OCI-LY7 (cell line): ENCODE measurements around the gene EPHB1. TPM values are rescaled to one million over a fixed set of nuclear protein-coding genes. Genes with fewer than 3 reads are reported as not detected.
A peak's percentile ranks its signal among the peaks of the same experiment; 100 is the strongest.

Source experiments
- BruUV-seq: library from RNA; stranded (reverse); fragments of 400-500 nt; replicated peaks from 2 replicates; lab custom pipeline; 2021; lab: Mats Ljungman, UMichigan
- CTCF ChIA-PET: fragments of 300-600 bp; sonication (Branson Sonifier 250); formaldehyde crosslinking; loops from one replicate; lab custom pipeline; 2022; ENCODE audit warnings: antibody characterized with exemption; ENCODE audit not compliant: unreplicated experiment; lab: Charles Lee
- POLR2A ChIA-PET: fragments of 300-600 bp; sonication (Branson Sonifier 250); formaldehyde crosslinking; loops from one replicate; lab custom pipeline; 2022; ENCODE audit warnings: antibody characterized with exemption; lab: Charles Lee
- DNase-seq: peaks from one replicate; pipeline ENCODE4 v3.0.0-alpha.2; 2015; ENCODE audit warnings: low spot score
- H2AFZ ChIP-seq: fragments of 200-600 bp; sonication (generic), shearing (Covaris generic); 2 replicates; pipeline ENCODE4 v1.6.1; 2014; ENCODE audit warnings: mild to moderate bottlenecking, antibody characterized with exemption, low read length, moderate library complexity
- H3K27ac ChIP-seq: fragments of 200-600 bp; sonication (generic); 2 replicates; pipeline ENCODE4 v1.5.1; 2014; ENCODE audit warnings: mixed run types, low read depth, mild to moderate bottlenecking, moderate library complexity, low read length, inconsistent platforms; ENCODE audit not compliant: poor library complexity, severe bottlenecking
- H3K36me3 ChIP-seq: fragments of 200-600 bp; sonication (generic); 2 replicates; pipeline ENCODE4 v1.6.1; 2014; ENCODE audit warnings: mild to moderate bottlenecking, antibody characterized with exemption, low read length, moderate library complexity, mixed read lengths; ENCODE audit not compliant: insufficient read depth
- H3K4me1 ChIP-seq: fragments of 200-600 bp; sonication (generic); 2 replicates; pipeline ENCODE4 v1.5.1; 2014; ENCODE audit warnings: mild to moderate bottlenecking, low read length; ENCODE audit not compliant: insufficient read depth, poor library complexity, severe bottlenecking
- H3K4me2 ChIP-seq: fragments of 200-600 bp; sonication (generic); 2 replicates; pipeline ENCODE4 v1.6.1; 2014; ENCODE audit warnings: mild to moderate bottlenecking, low read length
- H3K4me3 ChIP-seq: fragments of 200-600 bp; sonication (generic); 2 replicates; pipeline ENCODE4 v1.5.1; 2014; ENCODE audit warnings: mild to moderate bottlenecking, low read depth, low read length; ENCODE audit not compliant: poor library complexity, severe bottlenecking
- H3K79me2 ChIP-seq: fragments of 200-600 bp; sonication (generic); 2 replicates; pipeline ENCODE4 v1.6.1; 2016; ENCODE audit warnings: low read depth, mild to moderate bottlenecking, low read length, moderate library complexity, mixed read lengths; ENCODE audit not compliant: insufficient read depth
- H3K9me2 ChIP-seq: fragments of 200-600 bp; sonication (generic); 2 replicates; pipeline ENCODE4 v1.6.1; 2016; ENCODE audit warnings: mild to moderate bottlenecking, low read length, mixed read lengths; ENCODE audit not compliant: insufficient read depth
- H3K9me3 ChIP-seq: fragments of 200-600 bp; sonication (generic); 2 replicates; pipeline ENCODE4 v1.6.1; 2014; ENCODE audit warnings: mild to moderate bottlenecking, mixed run types, low read length, mixed read lengths
- H4K20me1 ChIP-seq: fragments of 200-600 bp; sonication (generic); 2 replicates; pipeline ENCODE4 v1.6.1; 2014; ENCODE audit warnings: mild to moderate bottlenecking, antibody characterized with exemption, low read length, moderate library complexity, mixed read lengths; ENCODE audit not compliant: insufficient read depth
- EZH2phosphoT487 ChIP-seq: fragments of 200-600 bp; sonication (generic); IDR thresholded peaks from 2 replicates; pipeline ENCODE4 v1.6.1; 2018; ENCODE audit warnings: low read depth, borderline replicate concordance, mild to moderate bottlenecking, mixed run types, antibody characterized with exemption, low read length, moderate library complexity, mixed read lengths
- intact Hi-C: fragments of 100-400 bp; cut with micrococcal nuclease; formaldehyde crosslinking; loops from one replicate; pipeline ENCODE4 v1.10.0; 2022; ENCODE audit not compliant: unreplicated experiment
- total RNA-seq, 2 experiments: library from RNA; depleted of rRNA in 1 of 2; stranded (reverse); fragments of >200 nt in 1 of 2; shearing (Covaris generic) in 1 of 2; gene quantifications; 2 replicates each; pipeline ENCODE4 v1.2.3, GENCODE V29; 2014 to 2022
- TF ChIP-seq, protein P1 (sequence below): fragments of 200-600 bp; sonication (generic); conservative IDR thresholded peaks from 2 replicates; pipeline ENCODE4 v1.5.1; 2014; ENCODE audit warnings: mild to moderate bottlenecking, antibody characterized with exemption, low read length, moderate library complexity, mixed read lengths

EPHB1 gene
- total RNA-seq, 2 experiments from 2014 or later, result 0.54 to 1.3 TPM

DNA sequence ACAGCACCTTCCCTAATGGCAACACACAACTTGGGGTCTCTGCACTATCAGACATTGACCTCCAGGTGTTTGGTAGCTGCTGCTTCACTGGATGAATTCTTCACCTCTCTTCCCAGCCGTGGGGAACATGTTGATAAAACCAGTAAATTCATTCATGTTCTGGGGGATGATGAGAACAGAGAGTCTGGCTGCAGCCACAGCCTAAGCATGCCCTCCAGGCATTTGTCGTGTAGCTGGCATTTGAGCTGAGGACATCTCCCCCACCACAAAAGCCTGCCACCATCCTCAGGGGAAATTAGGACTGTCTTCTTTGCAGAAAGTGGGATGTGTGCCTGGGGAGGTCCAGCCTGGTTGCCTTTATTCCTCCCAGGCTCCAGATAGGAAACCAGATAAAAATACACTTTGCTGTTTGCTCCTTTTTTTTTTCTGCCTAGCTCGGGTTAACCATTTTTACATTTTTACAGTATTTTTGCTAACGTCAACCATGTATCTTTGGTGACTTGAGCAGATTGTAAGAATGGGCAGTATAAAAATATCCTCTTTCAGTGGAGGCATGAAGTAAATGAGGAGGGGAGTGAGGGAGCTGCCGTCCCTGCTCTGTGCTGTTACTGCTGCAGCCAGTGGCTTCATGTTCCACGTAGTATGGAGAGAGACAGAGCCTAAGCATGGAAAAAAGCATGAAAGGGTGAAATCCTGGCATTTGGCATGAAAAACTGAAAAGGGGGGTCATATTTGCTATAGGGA, 444.0 kb downstream of the EPHB1 start:
- no peak overlapping the region for H3K4me2 ChIP-seq
- CTCF ChIA-PET, result no interaction called here
- H4K20me1 ChIP-seq, result no peaks in the 10 kb centered on the region; the same call in 1 of the 2 replicates
- DNase-seq, result no peak
- H3K4me3 ChIP-seq, result no peak overlapping the region
- H3K9me2 ChIP-seq, result no peaks in the 10 kb centered on the region
- TF ChIP-seq, protein P1, sequence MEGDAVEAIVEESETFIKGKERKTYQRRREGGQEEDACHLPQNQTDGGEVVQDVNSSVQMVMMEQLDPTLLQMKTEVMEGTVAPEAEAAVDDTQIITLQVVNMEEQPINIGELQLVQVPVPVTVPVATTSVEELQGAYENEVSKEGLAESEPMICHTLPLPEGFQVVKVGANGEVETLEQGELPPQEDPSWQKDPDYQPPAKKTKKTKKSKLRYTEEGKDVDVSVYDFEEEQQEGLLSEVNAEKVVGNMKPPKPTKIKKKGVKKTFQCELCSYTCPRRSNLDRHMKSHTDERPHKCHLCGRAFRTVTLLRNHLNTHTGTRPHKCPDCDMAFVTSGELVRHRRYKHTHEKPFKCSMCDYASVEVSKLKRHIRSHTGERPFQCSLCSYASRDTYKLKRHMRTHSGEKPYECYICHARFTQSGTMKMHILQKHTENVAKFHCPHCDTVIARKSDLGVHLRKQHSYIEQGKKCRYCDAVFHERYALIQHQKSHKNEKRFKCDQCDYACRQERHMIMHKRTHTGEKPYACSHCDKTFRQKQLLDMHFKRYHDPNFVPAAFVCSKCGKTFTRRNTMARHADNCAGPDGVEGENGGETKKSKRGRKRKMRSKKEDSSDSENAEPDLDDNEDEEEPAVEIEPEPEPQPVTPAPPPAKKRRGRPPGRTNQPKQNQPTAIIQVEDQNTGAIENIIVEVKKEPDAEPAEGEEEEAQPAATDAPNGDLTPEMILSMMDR, result no peak
- no peak for TF ChIP-seq EZH2phosphoT487
- no peaks in the 10 kb centered on the region for H3K36me3 ChIP-seq
- no peak overlapping the region for H3K27ac ChIP-seq
- H3K4me1 ChIP-seq, result no peaks in the 10 kb centered on the region
- no peaks in the 10 kb centered on the region for H3K9me3 ChIP-seq
- POLR2A ChIA-PET, result interaction anchor here (0.5 kb wide), 1 partner anchor 52 kb away, joined by 3 read pairs; no protein-coding TSS in a partner anchor
- no peaks in the 10 kb centered on the region for H3K79me2 ChIP-seq
- no TSS peak for BruUV-seq
- intact Hi-C loops, result no loop called here
- no peak overlapping the region for H2AFZ ChIP-seq

DNA sequence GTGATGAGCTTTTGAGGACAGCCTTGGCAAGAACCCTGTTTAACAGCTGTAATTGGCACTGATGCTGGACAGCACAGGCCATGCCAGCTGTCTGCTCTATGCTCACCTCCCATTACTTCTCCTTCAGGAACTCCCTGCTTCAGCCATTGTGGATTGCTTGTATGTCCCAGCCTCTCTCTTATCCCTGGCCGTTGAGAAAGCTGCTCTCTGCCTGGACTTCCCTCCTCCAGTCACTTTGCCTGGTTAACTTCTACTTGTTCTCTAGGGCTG, 444.5 kb downstream of the EPHB1 start:
- H3K4me2 ChIP-seq, result no peak overlapping the region
- ChIA-PET POLR2A (interaction anchor here (0.5 kb wide), 1 partner anchor 52 kb away, joined by 3 read pairs; no protein-coding TSS in a partner anchor), CTCF (no interaction called here)
- no peak overlapping the region for H3K4me3 ChIP-seq
- H3K9me3 ChIP-seq, result no peaks in the 10 kb centered on the region
- no peak overlapping the region for H2AFZ ChIP-seq
- no peak for TF ChIP-seq EZH2phosphoT487
- TF ChIP-seq, protein P1, result no peak
- H3K9me2 ChIP-seq, result no peaks in the 10 kb centered on the region
- H3K79me2 ChIP-seq, result no peaks in the 10 kb centered on the region
- DNase-seq, result no peak
- intact Hi-C loops, result no loop called here
- H4K20me1 ChIP-seq, result no peaks in the 10 kb centered on the region; the same call in 1 of the 2 replicates
- H3K36me3 ChIP-seq, result no peaks in the 10 kb centered on the region
- no TSS peak for BruUV-seq
- no peak overlapping the region for H3K27ac ChIP-seq
- no peaks in the 10 kb centered on the region for H3K4me1 ChIP-seq

DNA sequence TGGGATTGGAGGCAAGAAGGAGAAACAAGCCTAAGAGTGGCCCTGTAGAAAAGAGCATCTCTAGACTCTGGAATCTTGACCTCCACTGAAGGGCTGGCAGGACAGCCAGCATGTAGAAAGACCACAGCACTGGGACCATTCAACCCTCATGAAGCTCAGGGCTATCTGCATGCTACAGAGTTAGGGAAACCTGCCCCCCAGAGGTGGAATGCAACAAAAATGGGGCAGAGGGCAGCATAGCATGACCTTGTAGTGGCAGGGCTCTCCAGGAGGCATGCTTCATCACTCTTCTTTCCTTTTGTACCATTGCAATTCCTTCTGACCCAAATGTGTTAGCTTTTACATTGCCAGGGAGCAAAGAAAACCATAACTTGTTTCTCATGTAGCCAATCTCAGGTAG, 445.4 kb downstream of the EPHB1 start:
- BruUV-seq, result no TSS peak
- intact Hi-C loops, result no loop called here

More for the DNA sequence above, 445.4 kb downstream of the EPHB1 start:
- no peak overlapping the region for H2AFZ ChIP-seq
- no peaks in the 10 kb centered on the region for H3K9me3 ChIP-seq
- POLR2A ChIA-PET, result no interaction called here
- no peak overlapping the region for H3K4me3 ChIP-seq
- no peaks in the 10 kb centered on the region for H3K4me1 ChIP-seq
- TF ChIP-seq, protein P1, result peak; percentile 37
- no peak for TF ChIP-seq EZH2phosphoT487
- no peak overlapping the region for H3K27ac ChIP-seq
- H3K9me2 ChIP-seq, result no peaks in the 10 kb centered on the region
- DNase-seq, result no peak
- no peaks in the 10 kb centered on the region for H3K79me2 ChIP-seq
- no peak overlapping the region for H3K4me2 ChIP-seq
- no peaks in the 10 kb centered on the region for H3K36me3 ChIP-seq
- H4K20me1 ChIP-seq, result no peaks in the 10 kb centered on the region; the same call in 1 of the 2 replicates
- CTCF ChIA-PET, result no interaction called here
